MCF 10A (cell line): ENCODE measurements around the gene CLEC4M. TPM values are rescaled to one million over a fixed set of nuclear protein-coding genes. Genes with fewer than 3 reads are reported as not detected.
"Not testable (repeated sequence)": the region's sequence is repeated elsewhere in the genome, so short reads cannot be mapped to it uniquely, and the experiment has no call there.

Experiments
- BruUV-seq: library from RNA; stranded (reverse); fragments of 400-500 nt; replicated peaks from 2 replicates; lab custom pipeline; 2021; lab: Mats Ljungman, UMichigan
- CTCF ChIA-PET: fragments of 300-600 bp; sonication (Branson Sonifier 250); formaldehyde crosslinking; extraction: SDS; loops from one replicate; lab custom pipeline; 2021; ENCODE audit warnings: antibody characterized with exemption, inconsistent platforms; lab: Yijun Ruan, JAX
- POLR2A ChIA-PET: fragments of 300-600, 350-650 bp; sonication (Branson Sonifier 250); formaldehyde crosslinking; extraction: SDS; loops from one replicate; lab custom pipeline; 2020; ENCODE audit warnings: antibody characterized with exemption, inconsistent platforms; lab: Yijun Ruan, JAX
- DNase-seq: peaks from one replicate; pipeline ENCODE4 v3.0.0-alpha.2; 2018; ENCODE audit not compliant: unreplicated experiment
- H3K27ac Mint-ChIP-seq: one replicate; pipeline ENCODE4 v1.8.0; 2022; ENCODE audit warnings: mild to moderate bottlenecking, low read depth, mixed read lengths; ENCODE audit not compliant: unreplicated experiment
- H3K27me3 Mint-ChIP-seq: one replicate; pipeline ENCODE4 v1.8.0; 2022; ENCODE audit warnings: mixed read lengths; ENCODE audit not compliant: insufficient read depth, unreplicated experiment
- H3K36me3 Mint-ChIP-seq: one replicate; pipeline ENCODE4 v1.8.0; 2022; ENCODE audit warnings: mild to moderate bottlenecking, moderate library complexity, mixed read lengths; ENCODE audit not compliant: insufficient read depth, unreplicated experiment
- H3K4me1 Mint-ChIP-seq: one replicate; pipeline ENCODE4 v1.8.0; 2022; ENCODE audit warnings: mixed read lengths; ENCODE audit not compliant: insufficient read depth, unreplicated experiment
- H3K4me3 Mint-ChIP-seq: one replicate; pipeline ENCODE4 v1.8.0; 2022; ENCODE audit warnings: mild to moderate bottlenecking, moderate library complexity, mixed read lengths; ENCODE audit not compliant: unreplicated experiment
- H3K9me3 Mint-ChIP-seq: one replicate; pipeline ENCODE4 v1.8.0; 2022; ENCODE audit warnings: mixed read lengths; ENCODE audit not compliant: unreplicated experiment
- intact Hi-C: fragments of 100-400 bp; cut with micrococcal nuclease; formaldehyde crosslinking; loops from 2 replicates; pipeline ENCODE4 v1.14.1; 2022
- total RNA-seq: library from RNA; stranded (reverse); gene quantifications from 2 replicates; pipeline ENCODE4 v1.2.3, GENCODE V29; 2022
- TF ChIP-seq, protein P1 (sequence below): fragments of 200-600 bp; IDR thresholded peaks from one replicate; pipeline ENCODE4 v1.8.0; 2022; ENCODE audit warnings: antibody characterized with exemption, mild to moderate bottlenecking; ENCODE audit not compliant: unreplicated experiment

Gene CLEC4M
- total RNA-seq, 1 experiment from 2014 or later = not detected

DNA sequence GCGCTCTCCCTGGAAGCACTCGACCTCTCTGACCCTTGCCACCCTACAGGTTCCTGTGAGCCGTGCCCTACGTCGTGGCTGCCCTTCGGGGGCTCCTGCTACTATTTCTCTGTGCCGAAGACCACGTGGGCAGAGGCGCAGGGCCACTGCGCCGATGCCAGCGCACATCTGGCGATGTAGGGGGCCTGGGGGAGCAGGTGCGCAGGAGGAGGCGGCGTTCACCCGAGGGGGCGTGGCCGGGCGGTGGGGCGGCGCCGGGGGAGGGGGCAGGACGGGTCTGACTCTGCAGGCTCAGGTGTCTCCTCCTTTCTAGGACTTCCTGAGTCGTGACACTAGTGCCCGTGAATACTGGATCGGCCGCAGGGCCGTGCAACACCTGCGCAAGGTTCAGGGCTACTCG, 26.4 kb downstream of the CLEC4M start:
- POLR2A ChIA-PET = no interaction called here
- BruUV-seq = no TSS peak
- intact Hi-C loops = no loop called here
- CTCF ChIA-PET = no interaction called here
- TF ChIP-seq, protein P1, sequence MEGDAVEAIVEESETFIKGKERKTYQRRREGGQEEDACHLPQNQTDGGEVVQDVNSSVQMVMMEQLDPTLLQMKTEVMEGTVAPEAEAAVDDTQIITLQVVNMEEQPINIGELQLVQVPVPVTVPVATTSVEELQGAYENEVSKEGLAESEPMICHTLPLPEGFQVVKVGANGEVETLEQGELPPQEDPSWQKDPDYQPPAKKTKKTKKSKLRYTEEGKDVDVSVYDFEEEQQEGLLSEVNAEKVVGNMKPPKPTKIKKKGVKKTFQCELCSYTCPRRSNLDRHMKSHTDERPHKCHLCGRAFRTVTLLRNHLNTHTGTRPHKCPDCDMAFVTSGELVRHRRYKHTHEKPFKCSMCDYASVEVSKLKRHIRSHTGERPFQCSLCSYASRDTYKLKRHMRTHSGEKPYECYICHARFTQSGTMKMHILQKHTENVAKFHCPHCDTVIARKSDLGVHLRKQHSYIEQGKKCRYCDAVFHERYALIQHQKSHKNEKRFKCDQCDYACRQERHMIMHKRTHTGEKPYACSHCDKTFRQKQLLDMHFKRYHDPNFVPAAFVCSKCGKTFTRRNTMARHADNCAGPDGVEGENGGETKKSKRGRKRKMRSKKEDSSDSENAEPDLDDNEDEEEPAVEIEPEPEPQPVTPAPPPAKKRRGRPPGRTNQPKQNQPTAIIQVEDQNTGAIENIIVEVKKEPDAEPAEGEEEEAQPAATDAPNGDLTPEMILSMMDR = no peak
- DNase-seq = no peak
- Mint-ChIP-seq H3K27me3 (no peaks in the 10 kb centered on the region), H3K36me3 (peaks cover 7% of the 10 kb centered on the region), H3K27ac (no peak overlapping the region), H3K4me1 (peaks cover 6% of the 10 kb centered on the region), H3K4me3 (no peak overlapping the region), H3K9me3 (no peaks in the 10 kb centered on the region)

DNA sequence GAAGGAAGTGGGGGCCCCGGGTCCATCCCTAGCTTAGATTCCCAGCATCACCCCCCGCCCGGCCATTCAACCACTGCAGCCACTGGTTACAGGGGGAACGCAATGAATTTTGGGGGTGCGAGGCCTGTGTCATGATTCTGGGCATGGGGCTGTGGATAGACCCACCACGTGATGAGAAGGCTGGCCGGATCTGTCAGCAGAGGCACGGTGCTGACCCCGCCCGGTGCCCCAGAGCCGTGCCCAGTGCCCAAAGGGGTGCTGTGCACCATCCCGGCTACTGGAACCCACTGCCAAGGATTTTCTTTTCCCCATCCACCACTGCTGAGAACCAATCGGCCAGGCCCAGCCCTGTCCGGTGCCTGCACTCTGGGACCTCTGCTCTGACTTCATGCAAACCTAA, 27.4 kb downstream of the CLEC4M start:
- H3K9me3 Mint-ChIP-seq = no peaks in the 10 kb centered on the region
- BruUV-seq = no TSS peak

DNA sequence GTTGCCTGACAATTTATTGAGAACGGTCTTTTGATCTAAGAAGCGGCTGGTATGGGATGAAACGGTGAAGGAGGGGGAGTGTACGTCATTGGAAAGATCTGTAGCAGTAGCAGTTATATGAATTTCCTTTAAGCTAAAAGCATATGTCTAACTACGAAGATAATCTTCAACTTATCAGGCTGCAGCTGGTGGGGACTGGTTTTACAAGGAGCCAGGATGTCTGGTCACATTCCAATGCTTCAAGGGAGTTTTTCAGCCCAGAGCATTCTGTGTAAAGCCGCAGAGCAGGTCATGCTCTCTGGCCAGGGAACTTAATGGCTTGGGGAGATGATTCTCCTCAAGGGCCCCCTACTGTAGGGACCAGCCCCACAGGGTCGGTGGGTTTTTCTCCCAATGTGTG, 29.2 kb downstream of the CLEC4M start:
- no TSS peak for BruUV-seq
- CTCF ChIA-PET = interaction anchor here (0.6 to 1.0 kb wide), 4 partner anchors 10 to 535 kb away, joined by 3 to 4 read pairs (median 3); partner anchors contain the start of gene TRAPPC5
- DNase-seq = no peak
- Mint-ChIP-seq H3K27ac (no peak overlapping the region), H3K4me1 (no peaks in the 10 kb centered on the region), H3K4me3 (no peak overlapping the region), H3K36me3 (no peaks in the 10 kb centered on the region), H3K9me3 (no peaks in the 10 kb centered on the region), H3K27me3 (no peaks in the 10 kb centered on the region)
- POLR2A ChIA-PET = no interaction called here
- intact Hi-C loops = no loop called here
- TF ChIP-seq, protein P1 = no peak

More for the DNA sequence above, 27.4 kb downstream of the CLEC4M start:
- no peaks in the 10 kb centered on the region for H3K27me3 Mint-ChIP-seq
- no peak for DNase-seq
- intact Hi-C loops = no loop called here
- ChIA-PET POLR2A (interaction anchor here (0.7 kb wide), 1 partner anchor 13 kb away, joined by 3 read pairs; no protein-coding TSS in a partner anchor), CTCF (interaction anchor here (0.8 to 1.4 kb wide), 4 partner anchors 9 to 223 kb away, joined by 3 to 6 read pairs (median 4); partner anchors contain the start of gene TRAPPC5)
- H3K4me3 Mint-ChIP-seq = no peak overlapping the region
- no peaks in the 10 kb centered on the region for H3K4me1 Mint-ChIP-seq
- H3K36me3 Mint-ChIP-seq = peaks cover 5% of the 10 kb centered on the region
- H3K27ac Mint-ChIP-seq = no peak overlapping the region
- TF ChIP-seq, protein P1 = no peak

DNA sequence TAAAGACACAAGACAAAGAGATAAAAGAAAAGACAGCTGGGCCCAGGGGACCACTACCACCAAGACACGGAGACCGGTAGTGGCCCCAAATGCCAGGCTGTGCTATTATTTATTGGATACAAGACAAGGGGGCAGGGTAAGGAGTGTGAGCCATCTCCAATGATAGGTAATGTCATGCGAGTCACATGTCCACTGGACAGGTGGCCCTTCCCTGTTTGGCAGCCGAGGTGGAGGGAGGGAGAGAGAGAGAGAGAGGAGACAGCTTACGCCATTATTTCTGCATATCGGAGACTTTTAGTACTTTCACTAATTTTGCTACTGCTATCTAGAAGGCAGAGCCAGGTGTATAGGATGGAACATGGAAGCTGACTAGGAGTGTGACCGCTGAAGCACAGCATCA, 29.7 kb downstream of the CLEC4M start:
- BruUV-seq, H3K9me3 Mint-ChIP-seq, POLR2A ChIA-PET, H3K27me3 Mint-ChIP-seq, intact Hi-C loops, H3K4me1 Mint-ChIP-seq, H3K27ac Mint-ChIP-seq, H3K36me3 Mint-ChIP-seq, H3K4me3 Mint-ChIP-seq, DNase-seq: not testable (repeated sequence)
- CTCF ChIA-PET = interaction anchor here (0.6 to 1.0 kb wide), 3 partner anchors 9 to 112 kb away, joined by 3 to 4 read pairs (median 4); partner anchors contain the start of gene TRAPPC5
